Body of pancreas (tissue), 4 donors: ENCODE results near the gene C6orf89. TPM values are rescaled to one million over a fixed set of nuclear protein-coding genes. Genes with fewer than 3 reads are reported as not detected.

Experiments
- ATAC-seq: fragments of 150-250 bp; one replicate; pipeline ENCODE4 v1.9.1; 2016
- DNase-seq, 4 donors: peaks; one replicate each; pipeline ENCODE4 v3.0.0-alpha.2; 2019
- H3K27ac ChIP-seq, 4 donors: fragments of 200-600 bp; sonication (generic); 1 replicate in 3 of 4; 2 replicates in 1 of 4; pipeline versions ENCODE4 v1.5.1 to v1.6.1; 2016 to 2019; ENCODE audit warnings: mild to moderate bottlenecking in 1 of 4, mixed read lengths in 1 of 4, moderate library complexity in 1 of 4
- H3K27me3 ChIP-seq, 2 donors: fragments of 200-600 bp; sonication (generic); one replicate each; pipeline ENCODE4 v1.6.0; 2016; ENCODE audit warnings: mild to moderate bottlenecking in 1 of 2
- H3K36me3 ChIP-seq, 2 donors: fragments of 200-600 bp; sonication (generic); replicated peaks in 1 of 2; 2 replicates each; pipeline ENCODE4 v1.5.1; 2016; ENCODE audit warnings: low read depth in 2 of 2; ENCODE audit not compliant: insufficient read depth in 1 of 2
- H3K4me1 ChIP-seq: fragments of 200-600 bp; sonication (generic); one replicate; pipeline ENCODE4 v1.6.0; 2016
- H3K4me3 ChIP-seq, 2 donors: fragments of 200-600 bp; sonication (generic); 1 replicate in 1 of 2; 2 replicates in 1 of 2; pipeline ENCODE4 v1.5.1; 2016 to 2019
- H3K9me3 ChIP-seq, 3 donors: fragments of 200-600 bp; sonication (generic); 1 replicate in 2 of 3; 2 replicates in 1 of 3; pipeline ENCODE4 v1.5.1; 2016
- CTCF ChIP-seq, 7 experiments: fragments of 450-650 bp in 4 of 7; fragments of 200-600 bp in 3 of 7; sonication (generic) in 3 of 7; IDR thresholded peaks; one replicate each; pipeline ENCODE4 v1.5.1; 2016 to 2019; ENCODE audit warnings: antibody characterized with exemption in 7 of 7
- POLR2A ChIP-seq, 3 donors: fragments of 450-650 bp; IDR thresholded peaks; one replicate each; pipeline ENCODE4 v1.6.1; 2016; ENCODE audit warnings: antibody characterized with exemption in 3 of 3, mild to moderate bottlenecking in 2 of 3
- WGBS, 2 donors: methylation state at CpG; one replicate each; pipeline ENCODE4 v1.1.5; 2017; 5-methylcytosine and 5-hydroxymethylcytosine counted together
- intact Hi-C: fragments of 100-400 bp; cut with DNase I; formaldehyde crosslinking; loops from one replicate; pipeline ENCODE4 v1.15.1; 2023
- total RNA-seq, 2 donors: library from RNA; depleted of rRNA; stranded (reverse); fragments of >200 nt; gene quantifications; one replicate each; pipeline ENCODE4 v1.1.0, GENCODE V29; 2016

The C6orf89 gene
- total RNA-seq, 2 donors from 2014 or later, result 16.5 to 25.7 TPM

GRCh38 chr6:36933102-36933501 is 47.4 kb downstream of the C6orf89 start:
- Histone ChIP-seq H3K27ac (no peak overlapping the region), H3K4me1 (no peaks in the 10 kb centered on the region), H3K36me3 (no peaks in the 10 kb centered on the region), H3K9me3 (no peaks in the 10 kb centered on the region), H3K4me3 (no peak overlapping the region), H3K27me3 (no peaks in the 10 kb centered on the region)
- 75 to 78% methylated on average over 2 of the region's 2 CpGs for WGBS, 2 donors
- intact Hi-C loops, result no loop called here
- no peak for DNase-seq
- TF ChIP-seq CTCF (IDR thresholded peaks at IDR 0.05) (no peak), POLR2A (IDR thresholded peaks at IDR 0.05) (no peak)
- ATAC-seq, result no peak

- intact Hi-C loops, result no loop called here
These were observed 47.8 kb downstream of the C6orf89 start for GRCh38 chr6:36933519-36933918.

GRCh38 chr6:36934901-36935300 is 49.1 kb downstream of the C6orf89 start:
- TF ChIP-seq CTCF (IDR thresholded peaks at IDR 0.05) (no peak), POLR2A (IDR thresholded peaks at IDR 0.05) (no peak)
- intact Hi-C loops, result no loop called here
- Histone ChIP-seq H3K36me3 (no peaks in the 10 kb centered on the region), H3K27ac (no peak overlapping the region), H3K27me3 (no peaks in the 10 kb centered on the region), H3K9me3 (no peaks in the 10 kb centered on the region), H3K4me1 (no peaks in the 10 kb centered on the region), H3K4me3 (no peak overlapping the region)
- 83 to 86% methylated on average over 7 of the region's 7 CpGs for WGBS, 2 donors
- ATAC-seq, result no peak
- no peak for DNase-seq

More at GRCh38 chr6:36933519-36933918, 47.8 kb downstream of the C6orf89 start:
- H3K4me3 ChIP-seq, result no peak overlapping the region
- no peaks in the 10 kb centered on the region for H3K27me3 ChIP-seq
- no peaks in the 10 kb centered on the region for H3K9me3 ChIP-seq
- ATAC-seq (no peak), DNase-seq (no peak)
- H3K27ac ChIP-seq, result no peak overlapping the region
- TF ChIP-seq POLR2A (IDR thresholded peaks at IDR 0.05) (no peak), CTCF (IDR thresholded peaks at IDR 0.05) (no peak)
- H3K4me1 ChIP-seq, result no peaks in the 10 kb centered on the region
- no peaks in the 10 kb centered on the region for H3K36me3 ChIP-seq
- 96 to 100% methylated on average over 4 of the region's 4 CpGs for WGBS, 2 donors

GRCh38 chr6:36936824-36937223 is 51.1 kb downstream of the C6orf89 start:
- TF ChIP-seq POLR2A (IDR thresholded peaks at IDR 0.05), result no peak
- no peak for TF ChIP-seq CTCF (IDR thresholded peaks at IDR 0.05)
- H3K4me3 ChIP-seq, result no peak overlapping the region
- H3K27ac ChIP-seq, result no peak overlapping the region
- no peaks in the 10 kb centered on the region for H3K9me3 ChIP-seq
- intact Hi-C loops, result no loop called here
- no peak for DNase-seq
- H3K4me1 ChIP-seq, result no peaks in the 10 kb centered on the region
- no peaks in the 10 kb centered on the region for H3K27me3 ChIP-seq
- WGBS, 2 donors, result 92% methylated on average over 5 of the region's 5 CpGs
- no peaks in the 10 kb centered on the region for H3K36me3 ChIP-seq
- no peak for ATAC-seq

- no peaks in the 10 kb centered on the region for H3K36me3 ChIP-seq
- ATAC-seq (no peak), DNase-seq (no peak)
- TF ChIP-seq POLR2A (IDR thresholded peaks at IDR 0.05), result no peak
- no peak for TF ChIP-seq CTCF (IDR thresholded peaks at IDR 0.05)
- 85 to 90% methylated on average over 6 of the region's 6 CpGs for WGBS, 2 donors
- no peaks in the 10 kb centered on the region for H3K27me3 ChIP-seq
- intact Hi-C loops, result no loop called here
- no peaks in the 10 kb centered on the region for H3K9me3 ChIP-seq
- H3K4me1 ChIP-seq, result no peaks in the 10 kb centered on the region
- no peak overlapping the region for H3K27ac ChIP-seq
- H3K4me3 ChIP-seq, result no peak overlapping the region
These were observed 52.1 kb downstream of the C6orf89 start for GRCh38 chr6:36937896-36938295.
